ENCODE results near the gene APCDD1.

DNA sequence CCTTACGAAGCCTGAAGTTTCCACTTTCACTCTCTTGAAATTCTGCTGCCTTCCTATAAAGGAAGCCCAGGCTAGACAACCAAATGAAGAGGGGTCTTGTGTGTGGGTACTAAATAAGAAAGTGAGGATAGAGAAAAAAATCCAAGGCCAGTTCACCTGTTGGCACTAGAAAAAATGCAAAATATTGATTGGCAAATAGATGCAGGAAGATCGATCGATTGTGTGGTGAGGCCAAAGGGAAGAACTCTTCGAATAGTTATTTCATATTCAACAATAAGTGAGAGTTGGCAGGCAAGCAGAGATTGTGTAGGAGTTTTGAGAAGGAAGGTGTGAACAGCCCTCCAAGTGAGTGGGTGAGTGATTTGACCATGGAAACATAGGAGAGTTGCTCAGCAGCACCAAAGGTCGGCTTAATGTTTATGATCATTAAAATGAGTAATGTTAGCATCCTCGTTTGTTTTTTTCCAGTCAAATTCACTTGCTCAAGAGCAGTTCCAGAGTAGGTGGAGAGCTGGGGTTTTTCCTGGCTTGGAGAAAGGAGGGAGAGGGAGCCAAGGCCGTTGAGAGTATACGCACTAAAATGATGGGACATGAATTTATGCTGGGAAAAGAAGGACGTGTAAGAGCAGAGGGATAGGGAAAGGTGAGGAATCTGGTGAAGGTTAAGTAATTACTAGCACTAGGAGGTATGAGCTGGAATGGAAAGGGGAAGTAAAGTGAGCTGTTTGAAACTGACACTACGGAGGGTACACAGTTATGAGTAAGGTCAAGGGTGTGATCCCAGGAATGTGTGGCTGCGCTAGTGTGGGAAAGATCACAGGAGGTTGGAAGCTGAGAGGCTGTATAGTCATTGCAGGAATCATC lies 70.3 kb downstream of the APCDD1 start:
- TF ChIP-seq, protein P1, sequence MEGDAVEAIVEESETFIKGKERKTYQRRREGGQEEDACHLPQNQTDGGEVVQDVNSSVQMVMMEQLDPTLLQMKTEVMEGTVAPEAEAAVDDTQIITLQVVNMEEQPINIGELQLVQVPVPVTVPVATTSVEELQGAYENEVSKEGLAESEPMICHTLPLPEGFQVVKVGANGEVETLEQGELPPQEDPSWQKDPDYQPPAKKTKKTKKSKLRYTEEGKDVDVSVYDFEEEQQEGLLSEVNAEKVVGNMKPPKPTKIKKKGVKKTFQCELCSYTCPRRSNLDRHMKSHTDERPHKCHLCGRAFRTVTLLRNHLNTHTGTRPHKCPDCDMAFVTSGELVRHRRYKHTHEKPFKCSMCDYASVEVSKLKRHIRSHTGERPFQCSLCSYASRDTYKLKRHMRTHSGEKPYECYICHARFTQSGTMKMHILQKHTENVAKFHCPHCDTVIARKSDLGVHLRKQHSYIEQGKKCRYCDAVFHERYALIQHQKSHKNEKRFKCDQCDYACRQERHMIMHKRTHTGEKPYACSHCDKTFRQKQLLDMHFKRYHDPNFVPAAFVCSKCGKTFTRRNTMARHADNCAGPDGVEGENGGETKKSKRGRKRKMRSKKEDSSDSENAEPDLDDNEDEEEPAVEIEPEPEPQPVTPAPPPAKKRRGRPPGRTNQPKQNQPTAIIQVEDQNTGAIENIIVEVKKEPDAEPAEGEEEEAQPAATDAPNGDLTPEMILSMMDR (IDR thresholded peaks at IDR 0.05 in 2 of 3, conservative IDR thresholded peaks at IDR 0.05 in 1 of 3; ENCODE audit: borderline replicate concordance in 1 of 3, insufficient read depth in 1 of 3, low read depth in 2 of 3, low read length in 2 of 3) = no peak
- TF ChIP-seq SIN3A (IDR thresholded peaks at IDR 0.05; ENCODE audit: low read depth) (no peak), EZH2phosphoT487 (IDR thresholded peaks at IDR 0.05; ENCODE audit: borderline replicate concordance) (no peak), POLR2A (IDR thresholded peaks at IDR 0.05; ENCODE audit: borderline replicate concordance, extremely low read depth, insufficient read depth, insufficient read length) (no peak), EZH2 (IDR thresholded peaks at IDR 0.05) (no peak), CEBPB (IDR thresholded peaks at IDR 0.05; ENCODE audit: low read depth) (no peak), POLR2AphosphoS5 (IDR thresholded peaks at IDR 0.05; ENCODE audit: low read depth, low read length) (no peak), TCF7L2 (IDR thresholded peaks at IDR 0.05; ENCODE audit: borderline replicate concordance, extremely low read depth, insufficient read depth, insufficient read length) (no peak), EGR1 (IDR thresholded peaks at IDR 0.05; ENCODE audit: low read depth) (no peak)
- TF ChIP-seq, protein P2, sequence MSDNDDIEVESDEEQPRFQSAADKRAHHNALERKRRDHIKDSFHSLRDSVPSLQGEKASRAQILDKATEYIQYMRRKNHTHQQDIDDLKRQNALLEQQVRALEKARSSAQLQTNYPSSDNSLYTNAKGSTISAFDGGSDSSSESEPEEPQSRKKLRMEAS (IDR thresholded peaks at IDR 0.05) = no peak
- TF ChIP-seq, protein P3, sequence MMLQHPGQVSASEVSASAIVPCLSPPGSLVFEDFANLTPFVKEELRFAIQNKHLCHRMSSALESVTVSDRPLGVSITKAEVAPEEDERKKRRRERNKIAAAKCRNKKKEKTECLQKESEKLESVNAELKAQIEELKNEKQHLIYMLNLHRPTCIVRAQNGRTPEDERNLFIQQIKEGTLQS (IDR thresholded peaks at IDR 0.05) = no peak
- TF ChIP-seq, protein P4, sequence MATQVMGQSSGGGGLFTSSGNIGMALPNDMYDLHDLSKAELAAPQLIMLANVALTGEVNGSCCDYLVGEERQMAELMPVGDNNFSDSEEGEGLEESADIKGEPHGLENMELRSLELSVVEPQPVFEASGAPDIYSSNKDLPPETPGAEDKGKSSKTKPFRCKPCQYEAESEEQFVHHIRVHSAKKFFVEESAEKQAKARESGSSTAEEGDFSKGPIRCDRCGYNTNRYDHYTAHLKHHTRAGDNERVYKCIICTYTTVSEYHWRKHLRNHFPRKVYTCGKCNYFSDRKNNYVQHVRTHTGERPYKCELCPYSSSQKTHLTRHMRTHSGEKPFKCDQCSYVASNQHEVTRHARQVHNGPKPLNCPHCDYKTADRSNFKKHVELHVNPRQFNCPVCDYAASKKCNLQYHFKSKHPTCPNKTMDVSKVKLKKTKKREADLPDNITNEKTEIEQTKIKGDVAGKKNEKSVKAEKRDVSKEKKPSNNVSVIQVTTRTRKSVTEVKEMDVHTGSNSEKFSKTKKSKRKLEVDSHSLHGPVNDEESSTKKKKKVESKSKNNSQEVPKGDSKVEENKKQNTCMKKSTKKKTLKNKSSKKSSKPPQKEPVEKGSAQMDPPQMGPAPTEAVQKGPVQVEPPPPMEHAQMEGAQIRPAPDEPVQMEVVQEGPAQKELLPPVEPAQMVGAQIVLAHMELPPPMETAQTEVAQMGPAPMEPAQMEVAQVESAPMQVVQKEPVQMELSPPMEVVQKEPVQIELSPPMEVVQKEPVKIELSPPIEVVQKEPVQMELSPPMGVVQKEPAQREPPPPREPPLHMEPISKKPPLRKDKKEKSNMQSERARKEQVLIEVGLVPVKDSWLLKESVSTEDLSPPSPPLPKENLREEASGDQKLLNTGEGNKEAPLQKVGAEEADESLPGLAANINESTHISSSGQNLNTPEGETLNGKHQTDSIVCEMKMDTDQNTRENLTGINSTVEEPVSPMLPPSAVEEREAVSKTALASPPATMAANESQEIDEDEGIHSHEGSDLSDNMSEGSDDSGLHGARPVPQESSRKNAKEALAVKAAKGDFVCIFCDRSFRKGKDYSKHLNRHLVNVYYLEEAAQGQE (IDR thresholded peaks at IDR 0.05; ENCODE audit: low read depth) = no peak
